HEK293 (cell line): ENCODE results near the gene RRP8.

Source experiments
- CTCF ChIA-PET: fragments of 350-600 bp; formaldehyde crosslinking; extraction: SDS; loops from one replicate; lab custom pipeline; 2021; ENCODE audit warnings: antibody characterized with exemption; lab: Yijun Ruan, JAX
- POLR2A ChIA-PET: fragments of 300-600 bp; formaldehyde crosslinking; extraction: SDS; loops from one replicate; lab custom pipeline; 2020; ENCODE audit warnings: antibody characterized with exemption, inconsistent platforms; lab: Yijun Ruan, JAX
- H3K27ac ChIP-seq: fragments of 200-500 bp; sonication (Bioruptor generic); 2 replicates; pipeline ENCODE4 v1.5.1; 2014; ENCODE audit warnings: low read depth, low read length, control low read depth, inconsistent platforms; ENCODE audit errors: extremely low read depth
- H3K36me3 ChIP-seq, 2 experiments: fragments of 200-500 bp in 1 of 2; sonication (Bioruptor generic) in 1 of 2; 1 replicate in 1 of 2; 2 replicates in 1 of 2; pipeline ENCODE4 v1.5.1; 2014 to 2017; ENCODE audit warnings: inconsistent platforms in 2 of 2, low read length in 2 of 2; ENCODE audit not compliant: control insufficient read depth in 2 of 2, insufficient read depth in 1 of 2
- H3K4me1 ChIP-seq: fragments of 200-500 bp; sonication (Bioruptor generic); 2 replicates; pipeline ENCODE4 v1.5.1; 2014; ENCODE audit warnings: mild to moderate bottlenecking, low read length, inconsistent platforms; ENCODE audit not compliant: control insufficient read depth, insufficient read depth
- H3K4me3 ChIP-seq: 2 replicates; pipeline ENCODE4 v1.5.1; 2011; ENCODE audit warnings: low read depth, mild to moderate bottlenecking, control low read depth, low read length, moderate library complexity
- H3K9me3 ChIP-seq: fragments of 200-500 bp; sonication (Bioruptor generic); 2 replicates; pipeline ENCODE4 v1.5.1; 2014; ENCODE audit warnings: low read depth, low read length, inconsistent platforms; ENCODE audit not compliant: control insufficient read depth, insufficient read depth
- KLF1 ChIP-seq: fragments of 450-650 bp; formaldehyde crosslinking; IDR thresholded peaks from 2 replicates; pipeline ENCODE4 v1.5.1; 2016; ENCODE audit warnings: missing biosample characterization, missing genetic modification characterization
- MEIS1 ChIP-seq: sonication (generic); formaldehyde crosslinking; IDR thresholded peaks from 2 replicates; pipeline ENCODE4 v1.8.1; 2022; ENCODE audit warnings: missing genetic modification reagents, mild to moderate bottlenecking, borderline replicate concordance
- MYNN ChIP-seq: fragments of 450-650 bp; formaldehyde crosslinking; IDR thresholded peaks from 2 replicates; pipeline ENCODE4 v1.5.1; 2016; ENCODE audit warnings: missing biosample characterization, missing genetic modification characterization, borderline replicate concordance
- PRDM6 ChIP-seq: fragments of 450-650 bp; formaldehyde crosslinking; IDR thresholded peaks from 2 replicates; pipeline ENCODE4 v1.5.1; 2017; ENCODE audit warnings: missing biosample characterization, missing genetic modification characterization
- ZBTB11 ChIP-seq: fragments of 450-650 bp; formaldehyde crosslinking; conservative IDR thresholded peaks from 2 replicates; pipeline ENCODE4 v1.5.1; 2016; ENCODE audit warnings: low read depth, missing biosample characterization, missing genetic modification characterization
- ZBTB17 ChIP-seq: fragments of 450-650 bp; formaldehyde crosslinking; IDR thresholded peaks from 2 replicates; pipeline ENCODE4 v1.5.1; 2016; ENCODE audit warnings: missing biosample characterization, missing genetic modification characterization
- ZBTB26 ChIP-seq: fragments of 450-650 bp; formaldehyde crosslinking; optimal IDR thresholded peaks from 2 replicates; pipeline ENCODE3; 2016; ENCODE audit warnings: missing biosample characterization, mild to moderate bottlenecking, missing genetic modification characterization
- ZBTB49 ChIP-seq: fragments of 450-650 bp; formaldehyde crosslinking; IDR thresholded peaks from 2 replicates; pipeline ENCODE4 v1.5.1; 2016; ENCODE audit warnings: missing biosample characterization, missing genetic modification characterization, low read depth
- ZNF112 ChIP-seq: fragments of 450-650 bp; formaldehyde crosslinking; IDR thresholded peaks from 2 replicates; pipeline ENCODE4 v1.5.0; 2017; ENCODE audit warnings: missing biosample characterization, missing genetic modification characterization
- ZNF157 ChIP-seq: fragments of 450-650 bp; formaldehyde crosslinking; IDR thresholded peaks from 2 replicates; pipeline ENCODE4 v1.5.1; 2016; ENCODE audit warnings: missing biosample characterization, missing genetic modification characterization
- ZNF23 ChIP-seq: fragments of 450-650 bp; formaldehyde crosslinking; IDR thresholded peaks from 2 replicates; pipeline ENCODE4 v1.5.1; 2016; ENCODE audit warnings: missing biosample characterization, missing genetic modification characterization, borderline replicate concordance
- ZNF311 ChIP-seq: fragments of 450-650 bp; formaldehyde crosslinking; IDR thresholded peaks from 2 replicates; pipeline ENCODE4 v1.5.1; 2017; ENCODE audit warnings: missing biosample characterization, missing genetic modification characterization, borderline replicate concordance
- ZNF555 ChIP-seq: fragments of 450-650 bp; formaldehyde crosslinking; conservative IDR thresholded peaks from 2 replicates; pipeline ENCODE4 v1.5.1; 2017; ENCODE audit warnings: missing biosample characterization, mild to moderate bottlenecking, missing genetic modification characterization, inconsistent platforms
- ZNF629 ChIP-seq: fragments of 450-650 bp; formaldehyde crosslinking; IDR thresholded peaks from 2 replicates; pipeline ENCODE4 v1.5.1; 2017; ENCODE audit warnings: missing biosample characterization, missing genetic modification characterization
- ZNF776 ChIP-seq: fragments of 450-650 bp; formaldehyde crosslinking; IDR thresholded peaks from 2 replicates; pipeline ENCODE4 v1.5.0; 2017; ENCODE audit warnings: missing biosample characterization, missing genetic modification characterization, borderline replicate concordance
- TF ChIP-seq, protein P1 (sequence below): fragments of 450-650 bp; formaldehyde crosslinking; IDR thresholded peaks from 2 replicates; pipeline ENCODE4 v1.5.1; 2016; ENCODE audit warnings: missing biosample characterization, missing genetic modification characterization, borderline replicate concordance
- TF ChIP-seq, protein P2 (sequence below): fragments of 450-650 bp; formaldehyde crosslinking; IDR thresholded peaks from 2 replicates; pipeline ENCODE4 v1.5.1; 2016; ENCODE audit warnings: missing biosample characterization, missing genetic modification characterization, borderline replicate concordance
- TF ChIP-seq, protein P3 (sequence below): fragments of 450-650 bp; formaldehyde crosslinking; IDR thresholded peaks from 2 replicates; pipeline ENCODE4 v1.5.1; 2017; ENCODE audit warnings: missing biosample characterization, missing genetic modification characterization

RRP8 gene

GRCh38 chr11:6598555-6598954 lies 4.9 kb downstream of the RRP8 start:
- no peak for TF ChIP-seq PRDM6 (tag by site-specific recombination)
- no peak for TF ChIP-seq ZNF555 (tag by site-specific recombination)
- TF ChIP-seq, protein P1, sequence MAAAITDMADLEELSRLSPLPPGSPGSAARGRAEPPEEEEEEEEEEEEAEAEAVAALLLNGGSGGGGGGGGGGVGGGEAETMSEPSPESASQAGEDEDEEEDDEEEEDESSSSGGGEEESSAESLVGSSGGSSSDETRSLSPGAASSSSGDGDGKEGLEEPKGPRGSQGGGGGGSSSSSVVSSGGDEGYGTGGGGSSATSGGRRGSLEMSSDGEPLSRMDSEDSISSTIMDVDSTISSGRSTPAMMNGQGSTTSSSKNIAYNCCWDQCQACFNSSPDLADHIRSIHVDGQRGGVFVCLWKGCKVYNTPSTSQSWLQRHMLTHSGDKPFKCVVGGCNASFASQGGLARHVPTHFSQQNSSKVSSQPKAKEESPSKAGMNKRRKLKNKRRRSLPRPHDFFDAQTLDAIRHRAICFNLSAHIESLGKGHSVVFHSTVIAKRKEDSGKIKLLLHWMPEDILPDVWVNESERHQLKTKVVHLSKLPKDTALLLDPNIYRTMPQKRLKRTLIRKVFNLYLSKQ (tag by site-specific recombination): no peak
- TF ChIP-seq ZNF776 (tag by site-specific recombination): no peak
- TF ChIP-seq, protein P2, sequence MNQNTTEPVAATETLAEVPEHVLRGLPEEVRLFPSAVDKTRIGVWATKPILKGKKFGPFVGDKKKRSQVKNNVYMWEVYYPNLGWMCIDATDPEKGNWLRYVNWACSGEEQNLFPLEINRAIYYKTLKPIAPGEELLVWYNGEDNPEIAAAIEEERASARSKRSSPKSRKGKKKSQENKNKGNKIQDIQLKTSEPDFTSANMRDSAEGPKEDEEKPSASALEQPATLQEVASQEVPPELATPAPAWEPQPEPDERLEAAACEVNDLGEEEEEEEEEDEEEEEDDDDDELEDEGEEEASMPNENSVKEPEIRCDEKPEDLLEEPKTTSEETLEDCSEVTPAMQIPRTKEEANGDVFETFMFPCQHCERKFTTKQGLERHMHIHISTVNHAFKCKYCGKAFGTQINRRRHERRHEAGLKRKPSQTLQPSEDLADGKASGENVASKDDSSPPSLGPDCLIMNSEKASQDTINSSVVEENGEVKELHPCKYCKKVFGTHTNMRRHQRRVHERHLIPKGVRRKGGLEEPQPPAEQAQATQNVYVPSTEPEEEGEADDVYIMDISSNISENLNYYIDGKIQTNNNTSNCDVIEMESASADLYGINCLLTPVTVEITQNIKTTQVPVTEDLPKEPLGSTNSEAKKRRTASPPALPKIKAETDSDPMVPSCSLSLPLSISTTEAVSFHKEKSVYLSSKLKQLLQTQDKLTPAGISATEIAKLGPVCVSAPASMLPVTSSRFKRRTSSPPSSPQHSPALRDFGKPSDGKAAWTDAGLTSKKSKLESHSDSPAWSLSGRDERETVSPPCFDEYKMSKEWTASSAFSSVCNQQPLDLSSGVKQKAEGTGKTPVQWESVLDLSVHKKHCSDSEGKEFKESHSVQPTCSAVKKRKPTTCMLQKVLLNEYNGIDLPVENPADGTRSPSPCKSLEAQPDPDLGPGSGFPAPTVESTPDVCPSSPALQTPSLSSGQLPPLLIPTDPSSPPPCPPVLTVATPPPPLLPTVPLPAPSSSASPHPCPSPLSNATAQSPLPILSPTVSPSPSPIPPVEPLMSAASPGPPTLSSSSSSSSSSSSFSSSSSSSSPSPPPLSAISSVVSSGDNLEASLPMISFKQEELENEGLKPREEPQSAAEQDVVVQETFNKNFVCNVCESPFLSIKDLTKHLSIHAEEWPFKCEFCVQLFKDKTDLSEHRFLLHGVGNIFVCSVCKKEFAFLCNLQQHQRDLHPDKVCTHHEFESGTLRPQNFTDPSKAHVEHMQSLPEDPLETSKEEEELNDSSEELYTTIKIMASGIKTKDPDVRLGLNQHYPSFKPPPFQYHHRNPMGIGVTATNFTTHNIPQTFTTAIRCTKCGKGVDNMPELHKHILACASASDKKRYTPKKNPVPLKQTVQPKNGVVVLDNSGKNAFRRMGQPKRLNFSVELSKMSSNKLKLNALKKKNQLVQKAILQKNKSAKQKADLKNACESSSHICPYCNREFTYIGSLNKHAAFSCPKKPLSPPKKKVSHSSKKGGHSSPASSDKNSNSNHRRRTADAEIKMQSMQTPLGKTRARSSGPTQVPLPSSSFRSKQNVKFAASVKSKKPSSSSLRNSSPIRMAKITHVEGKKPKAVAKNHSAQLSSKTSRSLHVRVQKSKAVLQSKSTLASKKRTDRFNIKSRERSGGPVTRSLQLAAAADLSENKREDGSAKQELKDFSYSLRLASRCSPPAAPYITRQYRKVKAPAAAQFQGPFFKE (tag by site-specific recombination): no peak
- TF ChIP-seq ZBTB17 (tag by site-specific recombination): no peak
- TF ChIP-seq MEIS1: no peak
- TF ChIP-seq ZNF112 (tag by site-specific recombination): no peak
- TF ChIP-seq ZBTB26 (tag by site-specific recombination): no peak
- TF ChIP-seq ZNF23 (tag by site-specific recombination): no peak
- TF ChIP-seq ZNF629: no peak
- no peak for TF ChIP-seq ZNF157
- TF ChIP-seq ZBTB49 (tag by site-specific recombination): no peak
- no peak for TF ChIP-seq MYNN
- no peak for TF ChIP-seq ZNF311 (tag by site-specific recombination)
- TF ChIP-seq KLF1 (tag by site-specific recombination): no peak
- TF ChIP-seq, protein P3, sequence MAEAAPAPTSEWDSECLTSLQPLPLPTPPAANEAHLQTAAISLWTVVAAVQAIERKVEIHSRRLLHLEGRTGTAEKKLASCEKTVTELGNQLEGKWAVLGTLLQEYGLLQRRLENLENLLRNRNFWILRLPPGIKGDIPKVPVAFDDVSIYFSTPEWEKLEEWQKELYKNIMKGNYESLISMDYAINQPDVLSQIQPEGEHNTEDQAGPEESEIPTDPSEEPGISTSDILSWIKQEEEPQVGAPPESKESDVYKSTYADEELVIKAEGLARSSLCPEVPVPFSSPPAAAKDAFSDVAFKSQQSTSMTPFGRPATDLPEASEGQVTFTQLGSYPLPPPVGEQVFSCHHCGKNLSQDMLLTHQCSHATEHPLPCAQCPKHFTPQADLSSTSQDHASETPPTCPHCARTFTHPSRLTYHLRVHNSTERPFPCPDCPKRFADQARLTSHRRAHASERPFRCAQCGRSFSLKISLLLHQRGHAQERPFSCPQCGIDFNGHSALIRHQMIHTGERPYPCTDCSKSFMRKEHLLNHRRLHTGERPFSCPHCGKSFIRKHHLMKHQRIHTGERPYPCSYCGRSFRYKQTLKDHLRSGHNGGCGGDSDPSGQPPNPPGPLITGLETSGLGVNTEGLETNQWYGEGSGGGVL: no peak
- no peak for TF ChIP-seq ZBTB11 (tag by site-specific recombination)
- TF ChIP-seq, all 188 proteins: peak for 0
- ChIA-PET CTCF (no interaction called here), POLR2A (no interaction called here)
- Histone ChIP-seq H3K27ac (no peak overlapping the region), H3K9me3 (no peaks in the 10 kb centered on the region), H3K36me3 (peaks cover 0 to 83% of the 10 kb centered on the region in 2 experiments; a peak in 1 of 3 replicates), H3K4me1 (no peaks in the 10 kb centered on the region), H3K4me3 (no peak overlapping the region)
